K562 (cell line): ENCODE results near the gene TTC27. TPM values are rescaled to one million over a fixed set of nuclear protein-coding genes. Genes with fewer than 3 reads are reported as not detected.

ENCODE experiments used
- ATAC-seq: fragments of 200-7000 bp; cut with Tn5 transposase; 3 replicates; pipeline ENCODE4 v1.9.1; 2020; ENCODE audit warnings: moderate library complexity
- BruUV-seq: library from RNA; stranded (reverse); fragments of 400-500 nt; replicated peaks from 2 replicates; lab custom pipeline; 2021; lab: Mats Ljungman, UMichigan
- CTCF ChIA-PET: fragments of 300-600 bp; formaldehyde crosslinking; extraction: SDS; loops from one replicate; lab custom pipeline; 2021; ENCODE audit warnings: low intra/inter-chr PET ratio; lab: Yijun Ruan, JAX
- POLR2A ChIA-PET: fragments of 300-600, 350-650 bp; sonication (Branson Sonifier 250); formaldehyde crosslinking; extraction: SDS; loops from one replicate; lab custom pipeline; 2021; ENCODE audit warnings: antibody characterized with exemption, inconsistent platforms; lab: Yijun Ruan, JAX
- DNase-seq, 4 experiments: peaks; one replicate each; pipeline versions ENCODE4 v3.0.0 to v3.0.0-alpha.2; 2011 to 2018; ENCODE audit warnings: low spot score in 3 of 4, mixed read lengths in 3 of 4; ENCODE audit errors: extremely low read depth in 1 of 4
- FAIRE-seq: peaks from 2 replicates; lab custom pipeline; 2011; peaks lifted over from hg19 to GRCh38; lab: Jason Lieb, UNC
- H2AFZ ChIP-seq: 2 replicates; pipeline ENCODE4 v1.6.0; 2011; ENCODE audit warnings: low read depth, low read length, control low read depth, inconsistent platforms
- H3K27ac ChIP-seq: fragments of 200-600 bp; 3 replicates; pipeline ENCODE4 v1.8.0; 2011; ENCODE audit warnings: low read depth, mild to moderate bottlenecking, control low read depth, inconsistent platforms, low read length, moderate library complexity, mixed read lengths; ENCODE audit errors: extremely low read depth
- H3K27me3 ChIP-seq, 2 experiments: fragments of 300-600 bp in 1 of 2; 2 replicates in 1 of 2; 3 replicates in 1 of 2; pipeline versions ENCODE4 v1.6.0 to v1.8.0; 2011; ENCODE audit warnings: inconsistent platforms in 2 of 2, low read length in 2 of 2, mild to moderate bottlenecking in 1 of 2, mixed read lengths in 1 of 2, moderate library complexity in 1 of 2; ENCODE audit not compliant: control insufficient read depth in 2 of 2, insufficient read depth in 2 of 2
- H3K36me3 ChIP-seq: fragments of 300-600 bp; 3 replicates; pipeline ENCODE4 v1.8.0; 2011; ENCODE audit warnings: mild to moderate bottlenecking, low read length, inconsistent platforms; ENCODE audit not compliant: control insufficient read depth, insufficient read depth
- H3K4me1 ChIP-seq, 2 experiments: fragments of 200-600 bp in 1 of 2; replicated peaks in 1 of 2; 2 replicates in 1 of 2; 3 replicates in 1 of 2; pipeline versions ENCODE4 v1.5.1 to v1.8.0; 2011; ENCODE audit warnings: inconsistent platforms in 2 of 2, low read length in 2 of 2, mild to moderate bottlenecking in 1 of 2, mixed read lengths in 1 of 2, moderate library complexity in 1 of 2; ENCODE audit not compliant: control insufficient read depth in 2 of 2, insufficient read depth in 2 of 2
- H3K4me2 ChIP-seq: 2 replicates; pipeline ENCODE4 v1.6.1; 2011; ENCODE audit warnings: low read length, control low read depth, inconsistent platforms, mixed read lengths; ENCODE audit not compliant: insufficient read depth
- H3K4me3 ChIP-seq: fragments of 200-600 bp; sonication (generic), shearing (Covaris generic); 2 replicates; pipeline ENCODE4 v1.5.1; 2016; ENCODE audit warnings: control low read depth, inconsistent platforms
- H3K79me2 ChIP-seq: fragments of 200-600 bp; 3 replicates; pipeline ENCODE4 v1.8.0; 2011; ENCODE audit warnings: low read length, inconsistent platforms; ENCODE audit not compliant: control insufficient read depth, insufficient read depth
- H3K9ac ChIP-seq, 2 experiments: 2 replicates each; pipeline versions ENCODE4 v1.6.0 to v1.6.1; 2011; ENCODE audit warnings: low read depth in 2 of 2, low read length in 2 of 2, control low read depth in 1 of 2, inconsistent platforms in 1 of 2, mild to moderate bottlenecking in 1 of 2, mixed read lengths in 1 of 2; ENCODE audit not compliant: insufficient read depth in 1 of 2
- H3K9me1 ChIP-seq: one replicate; pipeline ENCODE4 v1.6.0; 2011; ENCODE audit warnings: inconsistent platforms, mild to moderate bottlenecking, low read length, moderate library complexity; ENCODE audit not compliant: control insufficient read depth, insufficient read depth
- H3K9me3 ChIP-seq: replicated peaks from 2 replicates; pipeline ENCODE4 v1.5.1; 2011; ENCODE audit warnings: low read depth, low read length, inconsistent platforms; ENCODE audit not compliant: control insufficient read depth, insufficient read depth
- H4K20me1 ChIP-seq: replicated peaks from 2 replicates; pipeline ENCODE4 v1.6.1; 2011; ENCODE audit warnings: low read length, inconsistent platforms, mixed read lengths; ENCODE audit not compliant: control insufficient read depth, insufficient read depth
- BHLHE40 ChIP-seq: IDR thresholded peaks from 2 replicates; pipeline ENCODE4 v1.6.1; 2011; ENCODE audit warnings: low read length, improper control_type of control experiment
- BRD4 ChIP-seq: fragments of 200-600 bp; sonication (generic); IDR thresholded peaks from 2 replicates; pipeline ENCODE4 v1.6.1; 2017; ENCODE audit warnings: inconsistent platforms
- CBFB ChIP-seq: sonication (generic); formaldehyde crosslinking; IDR thresholded peaks from 2 replicates; pipeline ENCODE4 v1.4.0; 2020; ENCODE audit warnings: mild to moderate bottlenecking, missing genetic modification reagents
- CCNT2 ChIP-seq: IDR thresholded peaks from 2 replicates; pipeline ENCODE4 v1.6.1; 2011; ENCODE audit warnings: borderline replicate concordance, low read depth, mild to moderate bottlenecking, moderate library complexity, mixed read lengths, low read length; ENCODE audit not compliant: insufficient read length; ENCODE audit errors: extremely low read depth
- MECOM ChIP-seq: fragments of 250-450 bp; sonication (Bioruptor Pico); IDR thresholded peaks from 2 replicates; pipeline ENCODE4 v1.8.0; 2022; ENCODE audit warnings: inconsistent platforms
- MTA1 ChIP-seq: fragments of 450-650 bp; IDR thresholded peaks from 2 replicates; pipeline ENCODE4 v1.6.1; 2017; ENCODE audit warnings: borderline replicate concordance
- NR4A1 ChIP-seq, 2 experiments: fragments of 250-450 bp in 1 of 2; fragments of 450-650 bp in 1 of 2; sonication (Bioruptor Pico) in 1 of 2; IDR thresholded peaks; 2 replicates each; pipeline versions ENCODE4 v1.4.0 to v1.6.1; 2016 to 2020; ENCODE audit warnings: mild to moderate bottlenecking in 2 of 2, missing compliant biosample characterization in 1 of 2, missing genetic modification characterization in 1 of 2, moderate library complexity in 1 of 2
- POU5F1 ChIP-seq: fragments of 150-350 bp; IDR thresholded peaks from 2 replicates; pipeline ENCODE4 v1.6.1; 2014; ENCODE audit warnings: borderline replicate concordance, low read length, low read depth, mild to moderate bottlenecking; ENCODE audit not compliant: partially characterized antibody
- PRMT5 ChIP-seq: sonication (generic); formaldehyde crosslinking; IDR thresholded peaks from 2 replicates; pipeline ENCODE4 v1.5.0; 2020; ENCODE audit warnings: missing genetic modification reagents
- RBFOX2 ChIP-seq: fragments of 200-400 bp; formaldehyde crosslinking; IDR thresholded peaks from 2 replicates; pipeline ENCODE4 v1.6.1; 2017; ENCODE audit warnings: low read depth, mild to moderate bottlenecking, low read length, moderate library complexity
- RBM17 ChIP-seq: fragments of 200-400 bp; formaldehyde crosslinking; IDR thresholded peaks from 2 replicates; pipeline ENCODE4 v1.6.1; 2017; ENCODE audit warnings: low read depth, mild to moderate bottlenecking, low read length, borderline replicate concordance
- SNIP1 ChIP-seq: fragments of 450-650 bp; IDR thresholded peaks from 2 replicates; pipeline ENCODE4 v1.7.1; 2017; ENCODE audit warnings: low read depth, mild to moderate bottlenecking
- WGBS: fragments of 100-300 bp; shearing (Covaris generic); methylation state at CpG from one replicate; pipeline ENCODE4 v1.1.6; 2016; ENCODE audit warnings: low coverage, mixed read lengths; ENCODE audit not compliant: insufficient coverage; ENCODE audit errors: missing lambda C conversion rate; 5-methylcytosine and 5-hydroxymethylcytosine counted together
- in situ Hi-C: fragments of 300-500 bp; cut with MboI; formaldehyde crosslinking; loops from 4 replicates; pipeline ENCODE4 v1.15.0; 2018; ENCODE audit warnings: inconsistent platforms, mixed read lengths
- intact Hi-C: fragments of 100-400 bp; cut with micrococcal nuclease; formaldehyde crosslinking; loops from 2 replicates; pipeline ENCODE4 v1.14.2; 2022
- polyA plus RNA-seq, 8 experiments: library from polyadenylated mRNA; depleted of rRNA in 4 of 8; stranded (reverse) in 5 of 8; unstranded in 3 of 8; fragments of >200 nt; fragmentation: Nextera tagmentation in 2 of 8; fragmentation: Illumina TruSeq in 1 of 8; extraction: Ambion mirVana in 2 of 8; extraction: Trizol in 1 of 8; gene quantifications; 2 replicates each; pipeline versions ENCODE4 v1.2.1 to v1.2.3, GENCODE V29; 2011 to 2014; ENCODE audit warnings: inconsistent platforms in 1 of 8, missing spikeins in 1 of 8
- total RNA-seq, 7 experiments: library from RNA; depleted of rRNA in 6 of 7; stranded (reverse); fragments of >200 nt in 6 of 7; fragmentation: Illumina TruSeq in 2 of 7; extraction: Trizol in 2 of 7; gene quantifications; 2 replicates each; pipeline versions ENCODE4 v1.2.1 to v1.2.3, GENCODE V29; 2011 to 2021; ENCODE audit warnings: low replicate concordance in 1 of 7
- TF ChIP-seq, protein P1 (sequence below): sonication (generic); formaldehyde crosslinking; IDR thresholded peaks from 2 replicates; pipeline ENCODE4 v1.5.0; 2020; ENCODE audit warnings: missing genetic modification reagents
- TF ChIP-seq, protein P2 (sequence below): sonication (generic); formaldehyde crosslinking; IDR thresholded peaks from 2 replicates; pipeline ENCODE4 v1.8.0; 2022; ENCODE audit warnings: mild to moderate bottlenecking, missing genetic modification reagents
- TF ChIP-seq, protein P3 (sequence below): sonication (generic); formaldehyde crosslinking; IDR thresholded peaks from 2 replicates; pipeline ENCODE4 v1.8.0; 2022; ENCODE audit warnings: missing genetic modification reagents, mild to moderate bottlenecking, moderate library complexity, borderline replicate concordance
- TF ChIP-seq, protein P4 (sequence below): fragments of 450-650 bp; IDR thresholded peaks from 2 replicates; pipeline ENCODE4 v1.7.0; 2016; ENCODE audit warnings: borderline replicate concordance
- TF ChIP-seq, protein P5 (sequence below): fragments of 450-650 bp; IDR thresholded peaks from 2 replicates; pipeline ENCODE4 v1.6.1; 2016; ENCODE audit warnings: antibody characterized with exemption

TTC27 gene
- total and polyA plus RNA-seq, 9 of the 15 experiments (the other 6 are each of a cell fraction or from before 2014, with no cell fraction given), result 44.3 to 93.4 (median 57.3) TPM

DNA sequence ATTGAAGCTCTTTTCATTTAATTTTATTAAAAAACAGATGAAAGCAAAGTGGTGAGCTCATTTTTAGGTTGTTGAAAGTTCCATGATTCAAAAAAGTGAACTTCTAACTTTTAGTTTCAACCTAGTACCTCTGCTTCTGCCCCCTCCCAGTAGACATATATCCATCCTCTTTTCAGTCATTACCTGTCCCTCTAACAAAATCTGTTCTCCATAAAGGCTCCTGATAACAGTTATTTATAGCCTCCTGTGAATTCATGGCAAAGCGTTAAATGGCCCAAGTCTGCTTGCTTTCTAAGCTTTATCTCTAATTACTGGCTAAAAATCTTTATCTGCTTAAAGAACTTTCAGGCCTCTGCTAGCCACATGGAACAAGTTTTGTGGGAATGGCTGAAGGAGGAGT is 148.1 kb downstream of the TTC27 start:
- Histone ChIP-seq H3K4me2 (no peak overlapping the region), H2AFZ (no peak overlapping the region), H4K20me1 (no peaks in the 10 kb centered on the region), H3K9me1 (no peaks in the 10 kb centered on the region), H3K4me1 (no peaks in the 10 kb centered on the region; a peak in 1 of 5 replicates), H3K9ac (no peak overlapping the region), H3K9me3 (no peaks in the 10 kb centered on the region), H3K27me3 (no peaks in the 10 kb centered on the region), H3K4me3 (no peak overlapping the region), H3K79me2 (no peaks in the 10 kb centered on the region; the same call in 2 of the 3 replicates), H3K36me3 (peaks cover 13% of the 10 kb centered on the region; the same call in 2 of the 3 replicates), H3K27ac (no peak overlapping the region)
- ChIA-PET POLR2A (no interaction called here), CTCF (no interaction called here)
- intact Hi-C loops (no loop called here), in situ Hi-C loops (loop anchor here (5.0 kb wide), 1 partner anchor 251 kb away; no protein-coding TSS in a partner anchor)
- DNase-seq (no peak), FAIRE-seq (no peak), ATAC-seq (no peak)
- 22% methylated on average over 1 of the region's 1 CpG for WGBS
- TF ChIP-seq NR4A1 (CRISPR knock-in tag; IDR thresholded peaks at IDR 0.05), result no peak
- TF ChIP-seq NR4A1 (tag; IDR thresholded peaks at IDR 0.05), result no peak
- no peak for TF ChIP-seq RBFOX2
- no peak for TF ChIP-seq SNIP1
- no peak for TF ChIP-seq BRD4
- no peak for TF ChIP-seq RBM17
- no peak for TF ChIP-seq MECOM (CRISPR knock-in tag)
- TF ChIP-seq CCNT2, result no peak
- TF ChIP-seq, protein P1, sequence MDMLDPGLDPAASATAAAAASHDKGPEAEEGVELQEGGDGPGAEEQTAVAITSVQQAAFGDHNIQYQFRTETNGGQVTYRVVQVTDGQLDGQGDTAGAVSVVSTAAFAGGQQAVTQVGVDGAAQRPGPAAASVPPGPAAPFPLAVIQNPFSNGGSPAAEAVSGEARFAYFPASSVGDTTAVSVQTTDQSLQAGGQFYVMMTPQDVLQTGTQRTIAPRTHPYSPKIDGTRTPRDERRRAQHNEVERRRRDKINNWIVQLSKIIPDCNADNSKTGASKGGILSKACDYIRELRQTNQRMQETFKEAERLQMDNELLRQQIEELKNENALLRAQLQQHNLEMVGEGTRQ (CRISPR knock-in tag), result no peak
- TF ChIP-seq, protein P2, sequence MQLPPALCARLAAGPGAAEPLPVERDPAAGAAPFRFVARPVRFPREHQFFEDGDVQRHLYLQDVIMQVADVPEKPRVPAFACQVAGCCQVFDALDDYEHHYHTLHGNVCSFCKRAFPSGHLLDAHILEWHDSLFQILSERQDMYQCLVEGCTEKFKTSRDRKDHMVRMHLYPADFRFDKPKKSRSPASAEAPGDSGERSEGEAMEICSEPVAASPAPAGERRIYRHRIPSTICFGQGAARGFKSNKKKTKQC (CRISPR knock-in tag), result no peak
- TF ChIP-seq, protein P3, sequence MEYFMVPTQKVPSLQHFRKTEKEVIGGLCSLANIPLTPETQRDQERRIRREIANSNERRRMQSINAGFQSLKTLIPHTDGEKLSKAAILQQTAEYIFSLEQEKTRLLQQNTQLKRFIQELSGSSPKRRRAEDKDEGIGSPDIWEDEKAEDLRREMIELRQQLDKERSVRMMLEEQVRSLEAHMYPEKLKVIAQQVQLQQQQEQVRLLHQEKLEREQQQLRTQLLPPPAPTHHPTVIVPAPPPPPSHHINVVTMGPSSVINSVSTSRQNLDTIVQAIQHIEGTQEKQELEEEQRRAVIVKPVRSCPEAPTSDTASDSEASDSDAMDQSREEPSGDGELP (CRISPR knock-in tag), result no peak
- TF ChIP-seq, protein P4, sequence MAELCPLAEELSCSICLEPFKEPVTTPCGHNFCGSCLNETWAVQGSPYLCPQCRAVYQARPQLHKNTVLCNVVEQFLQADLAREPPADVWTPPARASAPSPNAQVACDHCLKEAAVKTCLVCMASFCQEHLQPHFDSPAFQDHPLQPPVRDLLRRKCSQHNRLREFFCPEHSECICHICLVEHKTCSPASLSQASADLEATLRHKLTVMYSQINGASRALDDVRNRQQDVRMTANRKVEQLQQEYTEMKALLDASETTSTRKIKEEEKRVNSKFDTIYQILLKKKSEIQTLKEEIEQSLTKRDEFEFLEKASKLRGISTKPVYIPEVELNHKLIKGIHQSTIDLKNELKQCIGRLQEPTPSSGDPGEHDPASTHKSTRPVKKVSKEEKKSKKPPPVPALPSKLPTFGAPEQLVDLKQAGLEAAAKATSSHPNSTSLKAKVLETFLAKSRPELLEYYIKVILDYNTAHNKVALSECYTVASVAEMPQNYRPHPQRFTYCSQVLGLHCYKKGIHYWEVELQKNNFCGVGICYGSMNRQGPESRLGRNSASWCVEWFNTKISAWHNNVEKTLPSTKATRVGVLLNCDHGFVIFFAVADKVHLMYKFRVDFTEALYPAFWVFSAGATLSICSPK, result no peak
- no peak for TF ChIP-seq CBFB (CRISPR knock-in tag)
- no peak for TF ChIP-seq PRMT5 (CRISPR knock-in tag)
- no peak for TF ChIP-seq BHLHE40
- no peak for TF ChIP-seq MTA1
- TF ChIP-seq, protein P5, sequence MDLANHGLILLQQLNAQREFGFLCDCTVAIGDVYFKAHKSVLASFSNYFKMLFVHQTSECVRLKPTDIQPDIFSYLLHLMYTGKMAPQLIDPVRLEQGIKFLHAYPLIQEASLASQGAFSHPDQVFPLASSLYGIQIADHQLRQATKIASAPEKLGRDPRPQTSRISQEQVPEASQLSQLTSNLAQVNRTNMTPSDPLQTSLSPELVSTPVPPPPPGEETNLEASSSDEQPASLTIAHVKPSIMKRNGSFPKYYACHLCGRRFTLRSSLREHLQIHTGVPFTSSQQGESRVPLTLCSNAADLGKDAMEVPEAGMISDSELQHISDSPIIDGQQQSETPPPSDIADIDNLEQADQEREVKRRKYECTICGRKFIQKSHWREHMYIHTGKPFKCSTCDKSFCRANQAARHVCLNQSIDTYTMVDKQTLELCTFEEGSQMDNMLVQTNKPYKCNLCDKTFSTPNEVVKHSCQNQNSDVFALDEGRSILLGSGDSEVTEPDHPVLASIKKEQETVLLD, result no peak
- no peak for TF ChIP-seq POU5F1
- BruUV-seq, result no TSS peak
